GM12874 (cell line): Measurements from ENCODE around the gene ATP5PD.

ENCODE experiments used
- CTCF ChIP-seq: IDR thresholded peaks from 2 replicates; pipeline ENCODE4 v1.5.1; 2011; ENCODE audit warnings: low read depth, mild to moderate bottlenecking, control low read depth, low read length, moderate library complexity; ENCODE audit not compliant: insufficient read depth

The ATP5PD gene

GRCh38 chr17:75005291-75005690, 41.5 kb downstream of the ATP5PD start:
- no peak for TF ChIP-seq CTCF

- TF ChIP-seq CTCF = no peak
These were observed 42.4 kb downstream of the ATP5PD start for GRCh38 chr17:75004371-75004770.

GRCh38 chr17:75003957-75004355, 42.8 kb downstream of the ATP5PD start:
- TF ChIP-seq CTCF = no peak

- no peak for TF ChIP-seq CTCF
These were observed 43.5 kb downstream of the ATP5PD start for GRCh38 chr17:75003070-75003956.

- no peak for TF ChIP-seq CTCF
These were observed 44.6 kb downstream of the ATP5PD start for GRCh38 chr17:75001915-75002843.

- no peak for TF ChIP-seq CTCF
These were observed 47.2 kb downstream of the ATP5PD start for GRCh38 chr17:74999523-74999922.

- no peak for TF ChIP-seq CTCF
These were observed 48.0 kb downstream of the ATP5PD start for GRCh38 chr17:74998783-74999182.
